Uterus (tissue), 2 donors: ENCODE measurements around the gene GATAD1.

Experiments used
- CTCF ChIP-seq, 4 experiments: fragments of 200-600 bp in 2 of 4; fragments of 450-650 bp in 2 of 4; sonication (generic) in 2 of 4; IDR thresholded peaks; one replicate each; pipeline ENCODE4 v1.5.1; 2016 to 2019; ENCODE audit warnings: antibody characterized with exemption in 4 of 4, mild to moderate bottlenecking in 2 of 4, moderate library complexity in 1 of 4
- POLR2A ChIP-seq, 2 donors: fragments of 450-650 bp; IDR thresholded peaks; one replicate each; pipeline ENCODE4 v1.6.1; 2016; ENCODE audit warnings: antibody characterized with exemption in 2 of 2, mild to moderate bottlenecking in 1 of 2, moderate library complexity in 1 of 2

- TF ChIP-seq CTCF (IDR thresholded peaks at IDR 0.05) (no peak), POLR2A (IDR thresholded peaks at IDR 0.05) (no peak)
Measured at GRCh38 chr7:92427193-92427592, 20.1 kb upstream of the GATAD1 start.
